SK-N-SH treated with all-trans-retinoic acid at 6 μM for 48 hours (cell line): ENCODE data around the gene RBM33.

Experiments used
- ZFP30 ChIP-seq: fragments of 450-650 bp; formaldehyde crosslinking; IDR thresholded peaks from 2 replicates; pipeline ENCODE4 v1.5.0; 2022; ENCODE audit warnings: mild to moderate bottlenecking, moderate library complexity
- TF ChIP-seq, protein P1 (sequence below): fragments of 250-450 bp; sonication (Bioruptor Pico); IDR thresholded peaks from 2 replicates; pipeline ENCODE4 v1.5.1; 2021; ENCODE audit warnings: mild to moderate bottlenecking, moderate library complexity

DNA sequence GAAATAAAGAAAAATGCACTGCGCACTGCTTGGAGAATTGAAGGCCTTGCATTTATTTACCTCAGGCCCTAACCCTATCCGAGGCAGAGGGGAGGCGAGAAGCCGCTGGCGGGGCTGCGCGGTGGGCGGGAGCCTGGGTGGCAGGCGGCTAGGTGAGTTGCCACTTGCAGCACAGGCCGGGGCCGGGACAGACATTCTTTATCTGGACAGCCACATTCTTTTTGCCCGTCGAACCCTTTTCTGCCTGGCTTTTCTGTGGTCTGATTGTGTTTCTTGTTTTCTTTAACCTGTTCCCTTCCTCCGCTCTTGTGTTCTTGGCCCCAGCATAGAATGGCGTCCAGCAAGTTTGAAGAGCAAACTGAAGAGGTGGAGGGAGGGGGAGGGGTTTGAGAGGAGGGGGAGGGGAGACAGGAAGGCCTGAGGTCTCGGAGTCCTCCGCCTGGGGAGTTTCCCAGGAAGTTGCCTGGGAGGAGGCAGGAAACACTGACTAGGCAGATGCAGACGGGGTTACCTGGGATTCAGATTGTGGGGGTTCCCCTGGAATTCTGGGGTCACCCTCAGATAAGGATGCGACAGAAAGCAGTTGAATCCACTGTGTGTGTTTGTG lies 162.7 kb downstream of the RBM33 start:
- TF ChIP-seq, protein P1, sequence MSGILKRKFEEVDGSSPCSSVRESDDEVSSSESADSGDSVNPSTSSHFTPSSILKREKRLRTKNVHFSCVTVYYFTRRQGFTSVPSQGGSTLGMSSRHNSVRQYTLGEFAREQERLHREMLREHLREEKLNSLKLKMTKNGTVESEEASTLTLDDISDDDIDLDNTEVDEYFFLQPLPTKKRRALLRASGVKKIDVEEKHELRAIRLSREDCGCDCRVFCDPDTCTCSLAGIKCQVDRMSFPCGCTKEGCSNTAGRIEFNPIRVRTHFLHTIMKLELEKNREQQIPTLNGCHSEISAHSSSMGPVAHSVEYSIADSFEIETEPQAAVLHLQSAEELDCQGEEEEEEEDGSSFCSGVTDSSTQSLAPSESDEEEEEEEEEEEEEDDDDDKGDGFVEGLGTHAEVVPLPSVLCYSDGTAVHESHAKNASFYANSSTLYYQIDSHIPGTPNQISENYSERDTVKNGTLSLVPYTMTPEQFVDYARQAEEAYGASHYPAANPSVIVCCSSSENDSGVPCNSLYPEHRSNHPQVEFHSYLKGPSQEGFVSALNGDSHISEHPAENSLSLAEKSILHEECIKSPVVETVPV (CRISPR knock-in tag): no peak
- no peak for TF ChIP-seq ZFP30
